Measurements from ENCODE around the gene ZBTB5. TPM values are rescaled to one million over a fixed set of nuclear protein-coding genes. Genes with fewer than 3 reads are reported as not detected.

ZBTB5 gene
- total and polyA plus RNA-seq, 2 of the 13 experiments (the other 11 are each of a cell fraction or from before 2014, with no cell fraction given) = 12.5 to 20.5 TPM

- peak; percentile 44; the same call in 1 of the 2 replicates for TF ChIP-seq IKZF5 (CRISPR knock-in tag; IDR thresholded peaks at IDR 0.05)
- TF ChIP-seq HIC2 (CRISPR knock-in tag; IDR thresholded peaks at IDR 0.05; ENCODE audit: low read depth) = no peak
- TF ChIP-seq SETDB1 (CRISPR knock-in tag; IDR thresholded peaks at IDR 0.05; ENCODE audit: borderline replicate concordance) = 0 out of 2 replicates have a peak, but pooled peaks have one; percentile 48
- TF ChIP-seq PAWR (CRISPR knock-in tag; IDR thresholded peaks at IDR 0.05; ENCODE audit: borderline replicate concordance) = no peak
- no peak for TF ChIP-seq SMAD1 (CRISPR knock-in tag; IDR thresholded peaks at IDR 0.05; ENCODE audit: borderline replicate concordance, low read depth)
- no peak for TF ChIP-seq AHR (CRISPR knock-in tag; IDR thresholded peaks at IDR 0.05)
- no peak for TF ChIP-seq ZUFSP (CRISPR knock-in tag; IDR thresholded peaks at IDR 0.05; ENCODE audit: borderline replicate concordance)
- no peak for TF ChIP-seq ZNF24 (IDR thresholded peaks at IDR 0.05)
- no peak for TF ChIP-seq DMTF1 (CRISPR knock-in tag; IDR thresholded peaks at IDR 0.05)
- no peak for TF ChIP-seq ZEB1 (IDR thresholded peaks at IDR 0.05; ENCODE audit: insufficient replicate concordance, low read depth)
- no peak for TF ChIP-seq NFE2 (CRISPR knock-in tag; IDR thresholded peaks at IDR 0.05)
- no peak for TF ChIP-seq LRRFIP1 (CRISPR knock-in tag; conservative IDR thresholded peaks at IDR 0.05)
- TF ChIP-seq ZNF326 (CRISPR knock-in tag; IDR thresholded peaks at IDR 0.05; ENCODE audit: borderline replicate concordance) = no peak
- TF ChIP-seq ZNF850 (CRISPR knock-in tag; conservative IDR thresholded peaks at IDR 0.05) = no peak
- TF ChIP-seq ZBTB14 (CRISPR knock-in tag; IDR thresholded peaks at IDR 0.05) = no peak
- TF ChIP-seq KDM3A (CRISPR knock-in tag; IDR thresholded peaks at IDR 0.05; ENCODE audit: low read depth) = no peak
- TF ChIP-seq SYNCRIP (IDR thresholded peaks at IDR 0.05; ENCODE audit: insufficient read depth, low read depth, low read length) = no peak
These were observed 923 bp upstream of the ZBTB5 start (continued) for GRCh38 chr9:37466037-37466709.

All from HepG2 (cell line).